ENCODE results near the gene ANO10.

GRCh38 chr3:43405888-43406642, 215.7 kb downstream of the ANO10 start:
- TF ChIP-seq EZH2 (IDR thresholded peaks at IDR 0.05; ENCODE audit: insufficient read depth, low read length): no peak
- no peak for TF ChIP-seq CTCF (IDR thresholded peaks at IDR 0.05; ENCODE audit: insufficient read depth, low read depth, low read length)
